ENCODE measurements around the gene OR8G1. TPM values are rescaled to one million over a fixed set of nuclear protein-coding genes. Genes with fewer than 3 reads are reported as not detected.

OR8G1 gene
- total RNA-seq, 1 donor from 2014 or later = not detected

DNA sequence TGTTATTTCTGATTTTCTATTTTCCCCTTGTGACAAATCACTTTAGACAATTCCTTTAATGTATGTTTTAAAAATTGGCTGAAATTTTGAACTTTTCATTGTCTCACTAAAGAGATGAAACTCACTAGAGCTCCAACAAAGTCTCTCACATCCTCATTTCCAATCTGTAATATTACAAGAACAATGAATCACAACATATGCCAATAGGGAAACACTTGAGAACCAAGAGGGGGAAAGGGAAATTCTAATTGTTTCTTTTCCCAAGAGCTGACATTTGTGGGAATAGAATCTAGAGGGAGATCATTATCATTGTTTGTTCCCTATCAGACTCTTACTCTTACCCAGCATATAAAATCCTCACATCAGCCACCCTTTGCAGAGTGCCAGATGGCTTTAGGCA lies 29.6 kb upstream of the OR8G1 start:
- H3K4me3 Mint-ChIP-seq (ENCODE audit: unreplicated experiment) = no peak overlapping the region
- H3K4me1 Mint-ChIP-seq (ENCODE audit: low read depth, unreplicated experiment) = no peaks in the 10 kb centered on the region
- Histone ChIP-seq H3K4me2 (ENCODE audit: low read length) (no peak overlapping the region), H3K9me3 (ENCODE audit: insufficient read depth, low read depth, low read length) (peaks cover 4% of the 10 kb centered on the region), H4K20me1 (ENCODE audit: insufficient read depth, low read length) (no peaks in the 10 kb centered on the region), H3K4me3 (ENCODE audit: insufficient read depth, low read depth, low read length) (no peak overlapping the region), H3K9ac (ENCODE audit: low read length) (no peak overlapping the region), H3K27ac (ENCODE audit: low read depth, low read length) (no peak overlapping the region), H3K79me2 (ENCODE audit: insufficient read depth, low read length) (no peaks in the 10 kb centered on the region), H2AFZ (ENCODE audit: low read depth, low read length) (no peak overlapping the region), H3K27me3 (ENCODE audit: insufficient read depth, low read length) (no peaks in the 10 kb centered on the region), H3K36me3 (ENCODE audit: insufficient read depth, low read length) (no peaks in the 10 kb centered on the region), H3K4me1 (ENCODE audit: insufficient read depth, low read length) (no peaks in the 10 kb centered on the region)
- no peaks in the 10 kb centered on the region for H3K9me3 Mint-ChIP-seq (ENCODE audit: unreplicated experiment)
- H3K36me3 Mint-ChIP-seq (ENCODE audit: low read depth, unreplicated experiment) = no peaks in the 10 kb centered on the region
- DNase-seq (ENCODE audit: low read depth) = no peak
- TF ChIP-seq EZH2 (IDR thresholded peaks at IDR 0.05; ENCODE audit: insufficient read depth, low read length) (no peak), CTCF (IDR thresholded peaks at IDR 0.05; ENCODE audit: insufficient read depth, low read depth, low read length) (no peak)
- no peak for FAIRE-seq
- no peak overlapping the region for H3K27ac Mint-ChIP-seq (ENCODE audit: unreplicated experiment)
- H3K27me3 Mint-ChIP-seq (ENCODE audit: low read depth, unreplicated experiment) = peaks cover 12% of the 10 kb centered on the region

- no peak overlapping the region for H3K27ac ChIP-seq (ENCODE audit: low read depth, low read length)
- H3K4me2 ChIP-seq (ENCODE audit: low read length) = no peak overlapping the region
- no peak for FAIRE-seq
- Mint-ChIP-seq H3K9me3 (ENCODE audit: unreplicated experiment) (no peaks in the 10 kb centered on the region), H3K27ac (ENCODE audit: unreplicated experiment) (no peak overlapping the region), H3K36me3 (ENCODE audit: low read depth, unreplicated experiment) (no peaks in the 10 kb centered on the region), H3K27me3 (ENCODE audit: low read depth, unreplicated experiment) (peaks cover 12% of the 10 kb centered on the region), H3K4me1 (ENCODE audit: low read depth, unreplicated experiment) (no peaks in the 10 kb centered on the region), H3K4me3 (ENCODE audit: unreplicated experiment) (no peak overlapping the region)
- TF ChIP-seq CTCF (IDR thresholded peaks at IDR 0.05; ENCODE audit: insufficient read depth, low read depth, low read length) = no peak
- H3K9ac ChIP-seq (ENCODE audit: low read length) = no peak overlapping the region
- H3K27me3 ChIP-seq (ENCODE audit: insufficient read depth, low read length) = no peaks in the 10 kb centered on the region
- no peaks in the 10 kb centered on the region for H3K36me3 ChIP-seq (ENCODE audit: insufficient read depth, low read length)
- H4K20me1 ChIP-seq (ENCODE audit: insufficient read depth, low read length) = no peaks in the 10 kb centered on the region
- H3K9me3 ChIP-seq (ENCODE audit: insufficient read depth, low read depth, low read length) = peaks cover 4% of the 10 kb centered on the region
- no peaks in the 10 kb centered on the region for H3K79me2 ChIP-seq (ENCODE audit: insufficient read depth, low read length)
- no peaks in the 10 kb centered on the region for H3K4me1 ChIP-seq (ENCODE audit: insufficient read depth, low read length)
- no peak for DNase-seq (ENCODE audit: low read depth)
- no peak overlapping the region for H2AFZ ChIP-seq (ENCODE audit: low read depth, low read length)
- no peak overlapping the region for H3K4me3 ChIP-seq (ENCODE audit: insufficient read depth, low read depth, low read length)
Observed at GRCh38 chr11:124214027-124214426, 26.9 kb upstream of the OR8G1 start.

GRCh38 chr11:124219126-124219525 lies 21.8 kb upstream of the OR8G1 start:
- H3K27me3 Mint-ChIP-seq (ENCODE audit: low read depth, unreplicated experiment) = peaks cover 10% of the 10 kb centered on the region

More at GRCh38 chr11:124219126-124219525, 21.8 kb upstream of the OR8G1 start:
- H3K9me3 Mint-ChIP-seq (ENCODE audit: unreplicated experiment) = no peaks in the 10 kb centered on the region
- Histone ChIP-seq H3K36me3 (ENCODE audit: insufficient read depth, low read length) (no peaks in the 10 kb centered on the region), H3K27me3 (ENCODE audit: insufficient read depth, low read length) (no peaks in the 10 kb centered on the region), H3K4me2 (ENCODE audit: low read length) (no peak overlapping the region), H3K79me2 (ENCODE audit: insufficient read depth, low read length) (no peaks in the 10 kb centered on the region), H3K4me1 (ENCODE audit: insufficient read depth, low read length) (no peaks in the 10 kb centered on the region), H3K9ac (ENCODE audit: low read length) (no peak overlapping the region), H3K9me3 (ENCODE audit: insufficient read depth, low read depth, low read length) (no peaks in the 10 kb centered on the region), H3K27ac (ENCODE audit: low read depth, low read length) (no peak overlapping the region), H3K4me3 (ENCODE audit: insufficient read depth, low read depth, low read length) (no peak overlapping the region), H4K20me1 (ENCODE audit: insufficient read depth, low read length) (no peaks in the 10 kb centered on the region), H2AFZ (ENCODE audit: low read depth, low read length) (no peak overlapping the region)
- no peaks in the 10 kb centered on the region for H3K4me1 Mint-ChIP-seq (ENCODE audit: low read depth, unreplicated experiment)
- no peak for FAIRE-seq
- H3K36me3 Mint-ChIP-seq (ENCODE audit: low read depth, unreplicated experiment) = no peaks in the 10 kb centered on the region
- DNase-seq (ENCODE audit: low read depth) = peak; percentile 6
- no peak for TF ChIP-seq CTCF (IDR thresholded peaks at IDR 0.05; ENCODE audit: insufficient read depth, low read depth, low read length)
- TF ChIP-seq EZH2 (IDR thresholded peaks at IDR 0.05; ENCODE audit: insufficient read depth, low read length) = no peak
- no peak overlapping the region for H3K4me3 Mint-ChIP-seq (ENCODE audit: unreplicated experiment)
- H3K27ac Mint-ChIP-seq (ENCODE audit: unreplicated experiment) = no peak overlapping the region

Measured in astrocyte (in vitro differentiated cells and primary cell).